Hepatocyte (in vitro differentiated cells): Measurements from ENCODE around the gene MTURN. TPM values are rescaled to one million over a fixed set of nuclear protein-coding genes. Genes with fewer than 3 reads are reported as not detected.

Experiments
- DNase-seq: peaks from one replicate; pipeline ENCODE4 v3.0.0-alpha.2; 2016; ENCODE audit warnings: low spot score
- H2AFZ ChIP-seq: fragments of 200-600 bp; sonication (generic); 2 replicates; pipeline ENCODE4 v1.6.0; 2016; ENCODE audit warnings: antibody characterized with exemption, mild to moderate bottlenecking
- H3K27ac ChIP-seq: fragments of 200-600 bp; sonication (generic); 2 replicates; pipeline ENCODE4 v1.5.1; 2016; ENCODE audit warnings: mild to moderate bottlenecking
- H3K27me3 ChIP-seq: fragments of 200-600 bp; sonication (generic); 2 replicates; pipeline ENCODE4 v1.6.1; 2016
- H3K36me3 ChIP-seq: fragments of 200-600 bp; sonication (generic); replicated peaks from 2 replicates; pipeline ENCODE4 v1.5.1; 2016; ENCODE audit warnings: low read depth; ENCODE audit not compliant: insufficient read depth
- H3K4me1 ChIP-seq: fragments of 200-600 bp; sonication (generic); 2 replicates; pipeline ENCODE4 v1.5.1; 2016; ENCODE audit warnings: mild to moderate bottlenecking, moderate library complexity; ENCODE audit not compliant: insufficient read depth
- H3K4me2 ChIP-seq: fragments of 200-600 bp; sonication (generic); 2 replicates; pipeline ENCODE4 v1.6.0; 2016
- H3K4me3 ChIP-seq: fragments of 200-600 bp; sonication (generic); 2 replicates; pipeline ENCODE4 v1.5.1; 2016; ENCODE audit warnings: mild to moderate bottlenecking
- H3K79me2 ChIP-seq: fragments of 200-600 bp; sonication (generic); 2 replicates; pipeline ENCODE4 v1.6.0; 2017; ENCODE audit warnings: mild to moderate bottlenecking
- H3K9me2 ChIP-seq: fragments of 200-600 bp; sonication (generic); replicated peaks from 2 replicates; pipeline ENCODE4 v1.6.0; 2017; ENCODE audit warnings: mild to moderate bottlenecking; ENCODE audit not compliant: insufficient read depth
- H3K9me3 ChIP-seq: fragments of 200-600 bp; sonication (generic); 2 replicates; pipeline ENCODE4 v1.5.1; 2016; ENCODE audit warnings: low read depth, mild to moderate bottlenecking
- H4K20me1 ChIP-seq: fragments of 200-600 bp; sonication (generic); 2 replicates; pipeline ENCODE4 v1.6.0; 2016; ENCODE audit warnings: mild to moderate bottlenecking; ENCODE audit not compliant: insufficient read depth, poor library complexity, severe bottlenecking
- CTCF ChIP-seq: fragments of 200-600 bp; sonication (generic); IDR thresholded peaks from 2 replicates; pipeline ENCODE4 v1.5.1; 2016; ENCODE audit warnings: antibody characterized with exemption, mild to moderate bottlenecking; ENCODE audit not compliant: poor library complexity
- EZH2 ChIP-seq: fragments of 200-600 bp; sonication (generic); IDR thresholded peaks from 2 replicates; pipeline ENCODE4 v1.6.1; 2016; ENCODE audit warnings: antibody characterized with exemption, mild to moderate bottlenecking, borderline replicate concordance
- EZH2phosphoT487 ChIP-seq: fragments of 200-600 bp; sonication (generic); IDR thresholded peaks from one replicate; pipeline ENCODE4 v1.6.1; 2018; ENCODE audit warnings: antibody characterized with exemption, mild to moderate bottlenecking, low read depth, moderate library complexity; ENCODE audit not compliant: unreplicated experiment, severe bottlenecking
- WGBS: methylation state at CpG from one replicate; pipeline ENCODE4 v1.1.6; 2016; ENCODE audit warnings: low lambda C conversion rate; ENCODE audit errors: missing lambda C conversion rate; 5-methylcytosine and 5-hydroxymethylcytosine counted together
- polyA plus RNA-seq: library from polyadenylated mRNA; unstranded; fragments of >200 nt; fragmentation: Nextera tagmentation; extraction: Ambion mirVana; gene quantifications from 2 replicates; pipeline ENCODE4 v1.2.1, GENCODE V29; 2016
- total RNA-seq: library from RNA; depleted of rRNA; stranded (reverse); fragments of >200 nt; gene quantifications from 2 replicates; pipeline ENCODE4 v1.2.3, GENCODE V29; 2014

MTURN gene
- total and polyA plus RNA-seq, 2 experiments from 2014 or later: 4.5 to 14.5 TPM

- H3K27me3 ChIP-seq: no peaks in the 10 kb centered on the region
- H3K4me3 ChIP-seq: no peak overlapping the region
- H3K9me3 ChIP-seq: no peaks in the 10 kb centered on the region
- H3K27ac ChIP-seq: no peak overlapping the region
- peaks cover 14% of the 10 kb centered on the region for H3K4me1 ChIP-seq
- TF ChIP-seq EZH2 (no peak), EZH2phosphoT487 (no peak), CTCF (peak; percentile 68)
- peak; percentile 69 for DNase-seq
- no peaks in the 10 kb centered on the region for H3K9me2 ChIP-seq
- no peak overlapping the region for H2AFZ ChIP-seq
- no peaks in the 10 kb centered on the region for H4K20me1 ChIP-seq
- H3K36me3 ChIP-seq: no peaks in the 10 kb centered on the region
- H3K4me2 ChIP-seq: no peak overlapping the region
- WGBS: 84% methylated on average over 6 of the region's 6 CpGs
- no peaks in the 10 kb centered on the region for H3K79me2 ChIP-seq
These were observed 29.8 kb downstream of the MTURN start for GRCh38 chr7:30164567-30164966.

- Histone ChIP-seq H3K4me1 (peaks cover 14% of the 10 kb centered on the region), H3K4me3 (no peak overlapping the region), H3K9me3 (no peaks in the 10 kb centered on the region), H3K4me2 (no peak overlapping the region), H3K36me3 (no peaks in the 10 kb centered on the region), H3K9me2 (no peaks in the 10 kb centered on the region), H2AFZ (no peak overlapping the region), H3K79me2 (no peaks in the 10 kb centered on the region), H3K27me3 (no peaks in the 10 kb centered on the region), H3K27ac (no peak overlapping the region), H4K20me1 (no peaks in the 10 kb centered on the region)
- no peak for TF ChIP-seq EZH2
- TF ChIP-seq CTCF: no peak
- TF ChIP-seq EZH2phosphoT487: no peak
- no peak for DNase-seq
- 90% methylated on average over 3 of the region's 3 CpGs for WGBS
These were observed 30.8 kb downstream of the MTURN start for GRCh38 chr7:30165590-30165989.

GRCh38 chr7:30166155-30166840 lies 31.5 kb downstream of the MTURN start:
- Histone ChIP-seq H4K20me1 (no peaks in the 10 kb centered on the region), H3K79me2 (no peaks in the 10 kb centered on the region), H3K27me3 (no peaks in the 10 kb centered on the region), H3K4me3 (no peak overlapping the region), H3K9me3 (no peaks in the 10 kb centered on the region), H2AFZ (no peak overlapping the region), H3K27ac (no peak overlapping the region), H3K36me3 (no peaks in the 10 kb centered on the region), H3K4me1 (peaks cover 14% of the 10 kb centered on the region), H3K4me2 (no peak overlapping the region), H3K9me2 (no peaks in the 10 kb centered on the region)
- DNase-seq: peak; percentile 42
- WGBS: 60% methylated on average over 12 of the region's 12 CpGs
- no peak for TF ChIP-seq EZH2
- TF ChIP-seq CTCF: no peak
- TF ChIP-seq EZH2phosphoT487: no peak
